Measurements from ENCODE around the gene DLGAP1. TPM values are rescaled to one million over a fixed set of nuclear protein-coding genes. Genes with fewer than 3 reads are reported as not detected.

Gene DLGAP1
- total RNA-seq, 1 donor from 2014 or later = 0.63 TPM

- peak overlapping the region; percentile 43 for H3K4me3 ChIP-seq (ENCODE audit: low read depth, low read length)
- TF ChIP-seq, protein P1, sequence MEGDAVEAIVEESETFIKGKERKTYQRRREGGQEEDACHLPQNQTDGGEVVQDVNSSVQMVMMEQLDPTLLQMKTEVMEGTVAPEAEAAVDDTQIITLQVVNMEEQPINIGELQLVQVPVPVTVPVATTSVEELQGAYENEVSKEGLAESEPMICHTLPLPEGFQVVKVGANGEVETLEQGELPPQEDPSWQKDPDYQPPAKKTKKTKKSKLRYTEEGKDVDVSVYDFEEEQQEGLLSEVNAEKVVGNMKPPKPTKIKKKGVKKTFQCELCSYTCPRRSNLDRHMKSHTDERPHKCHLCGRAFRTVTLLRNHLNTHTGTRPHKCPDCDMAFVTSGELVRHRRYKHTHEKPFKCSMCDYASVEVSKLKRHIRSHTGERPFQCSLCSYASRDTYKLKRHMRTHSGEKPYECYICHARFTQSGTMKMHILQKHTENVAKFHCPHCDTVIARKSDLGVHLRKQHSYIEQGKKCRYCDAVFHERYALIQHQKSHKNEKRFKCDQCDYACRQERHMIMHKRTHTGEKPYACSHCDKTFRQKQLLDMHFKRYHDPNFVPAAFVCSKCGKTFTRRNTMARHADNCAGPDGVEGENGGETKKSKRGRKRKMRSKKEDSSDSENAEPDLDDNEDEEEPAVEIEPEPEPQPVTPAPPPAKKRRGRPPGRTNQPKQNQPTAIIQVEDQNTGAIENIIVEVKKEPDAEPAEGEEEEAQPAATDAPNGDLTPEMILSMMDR (conservative IDR thresholded peaks at IDR 0.05; ENCODE audit: low read depth, low read length) = no peak
- no peak for DNase-seq (ENCODE audit: low read depth)
These were observed 830.6 kb downstream of the DLGAP1 start for GRCh38 chr18:3624546-3624934.

DNA sequence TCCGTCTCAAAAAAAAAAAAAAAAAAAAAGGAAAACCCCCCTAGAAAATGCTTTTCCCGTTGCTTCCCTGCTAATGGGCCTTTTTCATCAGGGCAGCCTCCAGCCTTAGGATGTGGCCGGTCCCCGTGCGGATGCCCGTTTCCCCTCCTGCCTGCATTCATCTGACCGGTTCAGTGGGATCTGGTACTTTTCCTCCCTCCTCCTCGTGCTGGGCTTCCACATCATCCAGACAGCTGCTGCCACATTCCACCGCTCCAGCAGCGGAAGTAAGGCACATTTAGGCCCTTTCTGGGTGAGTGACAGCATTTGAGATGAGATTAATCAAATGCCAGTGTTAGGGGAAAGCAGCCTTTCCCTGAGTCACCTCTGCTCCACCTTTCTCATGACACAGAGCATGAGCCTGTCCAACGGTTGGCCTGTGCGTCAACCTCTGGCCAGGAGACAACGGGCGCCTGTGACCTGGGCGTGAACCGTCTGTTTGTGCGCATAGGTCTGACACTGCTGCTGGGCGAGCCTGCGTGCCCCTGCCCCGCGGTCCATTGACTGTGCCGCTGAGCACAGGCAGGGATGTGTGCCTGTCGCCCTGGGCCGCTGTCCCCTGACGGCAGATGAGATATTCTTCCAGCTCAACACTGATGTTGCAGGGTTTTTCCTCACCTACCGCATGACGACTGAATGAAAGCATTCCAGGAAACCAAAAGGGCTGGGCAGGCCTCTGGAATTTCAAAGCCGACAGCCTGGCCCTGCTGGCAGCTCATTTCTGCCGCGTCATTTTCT is 831.1 kb downstream of the DLGAP1 start:
- peak; percentile 95 for DNase-seq (ENCODE audit: low read depth)
- TF ChIP-seq, protein P1 (conservative IDR thresholded peaks at IDR 0.05; ENCODE audit: low read depth, low read length) = no peak
- peak overlapping the region; percentile 43 for H3K4me3 ChIP-seq (ENCODE audit: low read depth, low read length)

GRCh38 chr18:3620146-3621119 is 834.7 kb downstream of the DLGAP1 start:
- TF ChIP-seq, protein P1 (conservative IDR thresholded peaks at IDR 0.05; ENCODE audit: low read depth, low read length) = no peak
- no peak overlapping the region for H3K4me3 ChIP-seq (ENCODE audit: low read depth, low read length)
- no peak for DNase-seq (ENCODE audit: low read depth)

DNA sequence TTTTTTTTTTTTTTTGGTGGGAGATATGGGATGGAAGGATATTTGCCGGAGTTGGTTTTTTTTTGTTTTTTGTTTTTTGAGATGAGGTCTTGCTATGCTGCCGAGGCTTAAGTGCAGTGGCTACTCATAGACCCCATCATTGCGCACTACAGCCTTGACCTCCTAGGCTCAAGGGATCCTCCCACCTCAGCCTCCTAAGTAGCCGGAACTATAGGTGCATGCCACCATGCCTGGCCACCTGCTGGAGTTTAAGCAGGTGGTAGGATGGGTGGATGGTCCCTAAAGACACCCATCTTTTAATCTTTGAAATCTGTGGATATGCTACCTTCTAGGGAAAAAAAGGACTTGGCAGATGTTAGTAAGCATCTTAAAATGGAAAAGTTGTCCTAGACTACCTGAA is 835.4 kb downstream of the DLGAP1 start:
- DNase-seq (ENCODE audit: low read depth) = no peak
- no peak overlapping the region for H3K4me3 ChIP-seq (ENCODE audit: low read depth, low read length)
- TF ChIP-seq, protein P1 (conservative IDR thresholded peaks at IDR 0.05; ENCODE audit: low read depth, low read length) = no peak

GRCh38 chr18:3619222-3619621 is 835.9 kb downstream of the DLGAP1 start:
- TF ChIP-seq, protein P1 (conservative IDR thresholded peaks at IDR 0.05; ENCODE audit: low read depth, low read length) = no peak
- no peak overlapping the region for H3K4me3 ChIP-seq (ENCODE audit: low read depth, low read length)
- DNase-seq (ENCODE audit: low read depth) = no peak

DNA sequence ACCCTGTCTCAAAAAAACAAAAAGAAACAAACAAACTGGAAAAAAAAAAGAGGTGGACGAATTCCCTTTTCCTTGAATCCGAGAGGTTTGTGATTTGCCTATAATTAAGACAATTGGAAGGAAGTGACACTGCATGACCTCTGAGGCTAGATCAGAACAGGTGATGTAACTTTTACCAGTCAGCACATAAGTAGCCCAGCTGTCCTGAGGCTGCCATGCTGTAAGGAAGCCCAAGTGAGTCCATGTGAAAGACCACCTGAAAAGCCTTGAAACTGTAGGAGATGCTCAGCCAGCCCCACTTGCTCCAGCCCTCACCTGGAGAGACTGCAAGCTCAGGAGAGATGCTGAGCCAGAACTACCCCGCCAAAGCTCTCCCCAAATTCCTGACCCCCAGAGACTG is 838.4 kb downstream of the DLGAP1 start:
- no peak overlapping the region for H3K4me3 ChIP-seq (ENCODE audit: low read depth, low read length)
- no peak for DNase-seq (ENCODE audit: low read depth)
- TF ChIP-seq, protein P1 (conservative IDR thresholded peaks at IDR 0.05; ENCODE audit: low read depth, low read length) = no peak
